Bronchial epithelial cell (primary cell): Measurements from ENCODE around the gene FLRT2. TPM values are rescaled to one million over a fixed set of nuclear protein-coding genes. Genes with fewer than 3 reads are reported as not detected.

Experiments used
- DNase-seq: peaks from one replicate; pipeline ENCODE4 v3.0.0-alpha.2; 2010; ENCODE audit warnings: low read depth
- FAIRE-seq: peaks from 2 replicates; lab custom pipeline; 2011; peaks lifted over from hg19 to GRCh38; lab: Jason Lieb, UNC
- H3K27me3 ChIP-seq: 2 replicates; pipeline ENCODE4 v1.5.1; 2011; ENCODE audit warnings: low read length; ENCODE audit not compliant: control insufficient read depth, insufficient read depth
- H3K36me3 ChIP-seq: 2 replicates; pipeline ENCODE4 v1.5.1; 2011; ENCODE audit warnings: low read length; ENCODE audit not compliant: control insufficient read depth, insufficient read depth
- H3K4me3 ChIP-seq: 2 replicates; pipeline ENCODE4 v1.5.1; 2011; ENCODE audit warnings: mild to moderate bottlenecking, low read depth, low read length, control low read depth
- total RNA-seq: library from RNA; depleted of rRNA; stranded (reverse); fragments of >200 nt; gene quantifications from 2 replicates; pipeline ENCODE4 v1.2.1, GENCODE V29; 2014
- TF ChIP-seq, protein P1 (sequence below): IDR thresholded peaks from 2 replicates; pipeline ENCODE4 v1.5.1; 2011; ENCODE audit warnings: mild to moderate bottlenecking, moderate library complexity, low read length, control low read depth, inconsistent platforms; ENCODE audit not compliant: insufficient read depth, severe bottlenecking

FLRT2 gene
- total RNA-seq, 1 donor from 2014 or later, result 7.1 TPM

DNA sequence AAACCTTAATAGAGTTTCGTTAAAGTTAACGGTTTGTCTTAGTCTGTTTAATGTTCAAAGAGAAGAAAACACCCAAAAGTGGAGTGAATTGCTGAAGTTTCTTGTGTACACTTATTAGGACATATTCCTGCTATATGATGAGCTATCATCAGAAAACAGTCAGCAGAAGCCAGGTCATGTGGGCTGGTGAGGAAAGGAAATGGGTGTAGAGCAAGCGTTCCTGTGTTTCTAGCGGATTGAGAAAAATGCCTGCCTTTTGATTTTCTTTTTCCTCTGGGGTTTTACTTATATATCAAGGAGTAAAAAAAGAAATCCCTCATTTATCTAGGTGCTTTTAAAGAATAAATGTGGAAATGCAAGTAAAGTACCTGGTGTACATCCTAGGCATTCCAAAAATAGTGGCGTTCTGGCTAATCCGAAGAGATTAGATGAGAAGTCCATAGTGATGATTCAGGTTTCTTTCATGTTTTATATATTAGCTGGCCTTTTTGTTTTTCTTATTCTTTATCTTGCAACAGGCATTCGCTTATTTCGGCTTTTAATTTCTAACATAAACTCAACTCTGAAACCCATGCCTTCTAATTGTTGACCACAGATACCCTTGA is 50.7 kb downstream of the FLRT2 start:
- no peak overlapping the region for H3K4me3 ChIP-seq
- H3K36me3 ChIP-seq, result peaks cover 1% of the 10 kb centered on the region
- TF ChIP-seq, protein P1, sequence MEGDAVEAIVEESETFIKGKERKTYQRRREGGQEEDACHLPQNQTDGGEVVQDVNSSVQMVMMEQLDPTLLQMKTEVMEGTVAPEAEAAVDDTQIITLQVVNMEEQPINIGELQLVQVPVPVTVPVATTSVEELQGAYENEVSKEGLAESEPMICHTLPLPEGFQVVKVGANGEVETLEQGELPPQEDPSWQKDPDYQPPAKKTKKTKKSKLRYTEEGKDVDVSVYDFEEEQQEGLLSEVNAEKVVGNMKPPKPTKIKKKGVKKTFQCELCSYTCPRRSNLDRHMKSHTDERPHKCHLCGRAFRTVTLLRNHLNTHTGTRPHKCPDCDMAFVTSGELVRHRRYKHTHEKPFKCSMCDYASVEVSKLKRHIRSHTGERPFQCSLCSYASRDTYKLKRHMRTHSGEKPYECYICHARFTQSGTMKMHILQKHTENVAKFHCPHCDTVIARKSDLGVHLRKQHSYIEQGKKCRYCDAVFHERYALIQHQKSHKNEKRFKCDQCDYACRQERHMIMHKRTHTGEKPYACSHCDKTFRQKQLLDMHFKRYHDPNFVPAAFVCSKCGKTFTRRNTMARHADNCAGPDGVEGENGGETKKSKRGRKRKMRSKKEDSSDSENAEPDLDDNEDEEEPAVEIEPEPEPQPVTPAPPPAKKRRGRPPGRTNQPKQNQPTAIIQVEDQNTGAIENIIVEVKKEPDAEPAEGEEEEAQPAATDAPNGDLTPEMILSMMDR, result no peak
- H3K27me3 ChIP-seq, result no peaks in the 10 kb centered on the region
- DNase-seq (no peak), FAIRE-seq (no peak)

DNA sequence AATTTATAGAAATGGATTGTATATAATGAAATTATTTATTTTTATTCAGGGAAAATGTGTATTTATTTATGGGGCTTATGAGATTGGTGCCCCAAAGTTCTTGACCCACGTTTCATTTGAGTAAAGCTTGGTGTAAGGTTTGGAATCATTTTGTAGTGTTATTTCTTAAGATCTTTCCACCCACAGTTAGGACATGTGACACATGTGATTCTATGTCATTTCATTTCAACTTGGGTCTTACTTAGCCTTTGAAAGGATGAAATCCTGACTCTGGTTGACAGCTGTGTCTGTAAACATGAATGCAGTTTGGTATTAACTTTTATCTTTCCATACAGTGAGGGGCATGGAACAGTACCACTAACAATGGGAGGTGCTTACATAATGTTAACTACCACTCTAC is 51.7 kb downstream of the FLRT2 start:
- no peak overlapping the region for H3K4me3 ChIP-seq
- no peaks in the 10 kb centered on the region for H3K27me3 ChIP-seq
- TF ChIP-seq, protein P1, result no peak
- DNase-seq (no peak), FAIRE-seq (no peak)
- H3K36me3 ChIP-seq, result peaks cover 1% of the 10 kb centered on the region

DNA sequence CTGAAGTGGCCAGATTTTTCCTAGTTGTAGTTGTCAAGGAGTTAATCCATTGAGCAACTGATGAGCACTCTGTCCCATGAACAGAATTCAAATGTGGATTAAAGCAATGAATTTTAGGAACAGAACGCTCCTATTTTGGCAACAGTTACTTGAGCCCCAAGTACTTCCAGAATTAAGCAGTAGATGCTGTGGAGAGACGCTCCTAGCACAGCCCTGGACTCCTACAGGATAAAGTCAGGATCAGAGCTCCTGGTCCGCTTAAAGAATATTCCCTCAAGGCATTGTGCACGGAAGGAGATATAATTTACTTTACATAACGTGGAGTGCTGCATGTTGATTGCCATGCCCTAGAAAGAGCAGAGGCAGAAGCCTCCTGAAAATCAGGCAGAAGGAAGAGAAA is 53.4 kb downstream of the FLRT2 start:
- DNase-seq, result no peak
- peaks cover 1% of the 10 kb centered on the region for H3K36me3 ChIP-seq
- H3K27me3 ChIP-seq, result no peaks in the 10 kb centered on the region
- no peak overlapping the region for H3K4me3 ChIP-seq
- no peak for FAIRE-seq
- TF ChIP-seq, protein P1, result no peak

DNA sequence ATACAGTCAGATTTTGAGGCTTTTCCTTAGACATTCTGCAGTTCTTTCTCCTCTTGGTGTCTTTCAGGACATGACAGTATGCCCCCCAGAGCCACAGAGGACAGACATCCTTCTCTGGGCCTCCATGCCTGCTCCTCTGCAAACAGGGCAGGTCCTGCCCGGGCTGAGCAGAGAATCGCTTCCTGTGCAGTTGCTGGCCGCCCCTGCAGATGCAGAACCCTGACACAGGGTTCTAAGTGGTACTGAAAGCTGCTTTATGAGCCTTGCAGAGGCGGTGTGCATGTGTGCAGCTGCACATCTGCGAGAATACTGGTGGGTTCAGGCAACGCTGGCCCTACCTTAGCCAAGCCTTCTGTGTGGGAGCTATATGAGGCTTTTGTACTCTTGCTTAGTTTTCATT is 54.5 kb downstream of the FLRT2 start:
- Histone ChIP-seq H3K27me3 (no peaks in the 10 kb centered on the region), H3K36me3 (peaks cover 1% of the 10 kb centered on the region), H3K4me3 (no peak overlapping the region)
- FAIRE-seq, result peak; percentile 18
- TF ChIP-seq, protein P1, result no peak
- DNase-seq, result no peak

DNA sequence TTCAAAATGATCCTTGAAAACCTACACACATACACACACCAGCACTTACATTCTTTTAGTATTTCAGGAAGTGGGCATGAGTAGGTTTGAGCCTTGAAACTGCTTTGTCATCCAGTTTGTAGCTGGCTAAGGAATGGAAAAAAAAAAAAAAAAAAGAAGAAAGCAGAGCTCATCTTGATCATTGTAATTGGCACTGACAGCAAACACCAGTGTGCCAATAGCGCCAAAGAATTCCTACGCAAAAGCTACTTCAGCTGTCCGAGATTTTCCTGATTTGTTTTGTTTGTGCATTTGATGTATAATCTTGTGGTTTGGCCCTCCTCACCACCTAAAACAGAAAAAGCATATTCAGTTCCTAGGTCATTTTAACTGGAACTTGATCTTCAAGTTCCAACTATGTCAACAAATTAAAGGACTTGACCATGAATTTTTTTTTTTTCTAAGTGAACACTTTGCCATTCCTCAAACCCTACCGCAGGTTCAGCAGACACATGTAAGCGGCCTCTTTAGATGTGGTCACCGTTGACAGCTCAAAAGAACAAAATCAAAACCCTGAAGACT is 57.3 kb downstream of the FLRT2 start:
- DNase-seq, result peak; percentile 84
- H3K36me3 ChIP-seq, result peaks cover 1% of the 10 kb centered on the region
- TF ChIP-seq, protein P1, result no peak

More for the DNA sequence above, 57.3 kb downstream of the FLRT2 start:
- no peak overlapping the region for H3K4me3 ChIP-seq
- FAIRE-seq, result no peak
- no peaks in the 10 kb centered on the region for H3K27me3 ChIP-seq
